PFSK-1 (cell line): ENCODE data around the gene CENPE.
A peak's percentile ranks its signal among the peaks of the same experiment; 100 is the strongest.

ENCODE experiments used
- FOXP2 ChIP-seq: optimal IDR thresholded peaks from 2 replicates; pipeline ENCODE3; 2011; ENCODE audit warnings: borderline replicate concordance, control low read depth, inconsistent platforms; ENCODE audit not compliant: insufficient read depth; ENCODE audit errors: extremely low read length, extremely low read depth
- POLR2AphosphoS5 ChIP-seq: IDR thresholded peaks from 2 replicates; pipeline ENCODE4 v1.6.1; 2012; ENCODE audit warnings: low read depth, mild to moderate bottlenecking, control low read depth, low read length, moderate library complexity
- SIN3A ChIP-seq: IDR thresholded peaks from 2 replicates; pipeline ENCODE4 v1.6.1; 2012; ENCODE audit warnings: mild to moderate bottlenecking, low read length, moderate library complexity, borderline replicate concordance; ENCODE audit not compliant: insufficient read depth
- TAF1 ChIP-seq: IDR thresholded peaks from 2 replicates; pipeline ENCODE4 v1.6.1; 2012; ENCODE audit warnings: low read length, control low read depth, borderline replicate concordance; ENCODE audit not compliant: insufficient read depth
- TF ChIP-seq, protein P1 (sequence below), 2 experiments: IDR thresholded peaks; 2 replicates each; pipeline versions ENCODE4 v1.6.1 to v1.8.0; 2011 to 2012; ENCODE audit warnings: low read depth in 2 of 2, low read length in 2 of 2, control low read depth in 1 of 2, inconsistent platforms in 1 of 2, mild to moderate bottlenecking in 1 of 2, moderate library complexity in 1 of 2; ENCODE audit not compliant: insufficient read depth in 1 of 2

Gene CENPE

DNA sequence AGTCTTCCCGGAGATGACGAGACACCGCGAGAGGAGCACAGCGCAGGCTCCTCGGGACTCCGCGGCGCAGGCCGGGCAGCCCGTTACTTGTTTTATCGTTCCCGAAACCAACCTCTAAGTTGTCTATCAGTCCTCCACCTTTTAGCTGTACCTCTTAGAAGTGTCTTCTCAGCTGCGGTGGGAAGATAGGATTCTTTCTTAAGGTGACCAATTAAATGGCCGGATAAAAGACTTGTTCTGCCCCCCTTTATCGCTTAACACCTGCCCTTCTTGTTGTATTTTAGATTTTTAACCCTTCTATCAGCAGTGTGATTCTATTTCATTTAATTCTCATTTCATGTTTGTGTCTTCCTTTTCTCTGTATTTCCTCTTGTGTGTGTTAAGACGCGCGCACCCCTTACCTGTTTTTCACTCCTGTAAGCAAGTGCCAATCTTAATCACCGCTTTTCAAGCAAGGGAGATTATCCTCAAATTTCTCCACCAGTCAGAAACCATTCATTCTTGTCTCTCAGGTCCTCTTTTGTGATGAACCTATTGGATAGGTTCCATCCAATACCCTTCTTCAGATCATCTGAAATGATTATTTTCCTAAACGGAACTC lies 121.3 kb downstream of the CENPE start, which contains the start of gene SLC9B2:
Gene SLC9B2 (minus strand): TSS at position 15 of the 601 bp plus-strand sequence. CDS start 9,211 bp downstream, outside the sequence.
- TF ChIP-seq FOXP2: no peak
- no peak; the same call in 1 of the 2 replicates for TF ChIP-seq TAF1
- TF ChIP-seq, protein P1, sequence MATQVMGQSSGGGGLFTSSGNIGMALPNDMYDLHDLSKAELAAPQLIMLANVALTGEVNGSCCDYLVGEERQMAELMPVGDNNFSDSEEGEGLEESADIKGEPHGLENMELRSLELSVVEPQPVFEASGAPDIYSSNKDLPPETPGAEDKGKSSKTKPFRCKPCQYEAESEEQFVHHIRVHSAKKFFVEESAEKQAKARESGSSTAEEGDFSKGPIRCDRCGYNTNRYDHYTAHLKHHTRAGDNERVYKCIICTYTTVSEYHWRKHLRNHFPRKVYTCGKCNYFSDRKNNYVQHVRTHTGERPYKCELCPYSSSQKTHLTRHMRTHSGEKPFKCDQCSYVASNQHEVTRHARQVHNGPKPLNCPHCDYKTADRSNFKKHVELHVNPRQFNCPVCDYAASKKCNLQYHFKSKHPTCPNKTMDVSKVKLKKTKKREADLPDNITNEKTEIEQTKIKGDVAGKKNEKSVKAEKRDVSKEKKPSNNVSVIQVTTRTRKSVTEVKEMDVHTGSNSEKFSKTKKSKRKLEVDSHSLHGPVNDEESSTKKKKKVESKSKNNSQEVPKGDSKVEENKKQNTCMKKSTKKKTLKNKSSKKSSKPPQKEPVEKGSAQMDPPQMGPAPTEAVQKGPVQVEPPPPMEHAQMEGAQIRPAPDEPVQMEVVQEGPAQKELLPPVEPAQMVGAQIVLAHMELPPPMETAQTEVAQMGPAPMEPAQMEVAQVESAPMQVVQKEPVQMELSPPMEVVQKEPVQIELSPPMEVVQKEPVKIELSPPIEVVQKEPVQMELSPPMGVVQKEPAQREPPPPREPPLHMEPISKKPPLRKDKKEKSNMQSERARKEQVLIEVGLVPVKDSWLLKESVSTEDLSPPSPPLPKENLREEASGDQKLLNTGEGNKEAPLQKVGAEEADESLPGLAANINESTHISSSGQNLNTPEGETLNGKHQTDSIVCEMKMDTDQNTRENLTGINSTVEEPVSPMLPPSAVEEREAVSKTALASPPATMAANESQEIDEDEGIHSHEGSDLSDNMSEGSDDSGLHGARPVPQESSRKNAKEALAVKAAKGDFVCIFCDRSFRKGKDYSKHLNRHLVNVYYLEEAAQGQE (IDR thresholded peaks at IDR 0.05; ENCODE audit: insufficient read depth in 1 of 2, low read depth in 2 of 2, low read length in 2 of 2): no peak
- TF ChIP-seq SIN3A: no peak
- no peak for TF ChIP-seq POLR2AphosphoS5

DNA sequence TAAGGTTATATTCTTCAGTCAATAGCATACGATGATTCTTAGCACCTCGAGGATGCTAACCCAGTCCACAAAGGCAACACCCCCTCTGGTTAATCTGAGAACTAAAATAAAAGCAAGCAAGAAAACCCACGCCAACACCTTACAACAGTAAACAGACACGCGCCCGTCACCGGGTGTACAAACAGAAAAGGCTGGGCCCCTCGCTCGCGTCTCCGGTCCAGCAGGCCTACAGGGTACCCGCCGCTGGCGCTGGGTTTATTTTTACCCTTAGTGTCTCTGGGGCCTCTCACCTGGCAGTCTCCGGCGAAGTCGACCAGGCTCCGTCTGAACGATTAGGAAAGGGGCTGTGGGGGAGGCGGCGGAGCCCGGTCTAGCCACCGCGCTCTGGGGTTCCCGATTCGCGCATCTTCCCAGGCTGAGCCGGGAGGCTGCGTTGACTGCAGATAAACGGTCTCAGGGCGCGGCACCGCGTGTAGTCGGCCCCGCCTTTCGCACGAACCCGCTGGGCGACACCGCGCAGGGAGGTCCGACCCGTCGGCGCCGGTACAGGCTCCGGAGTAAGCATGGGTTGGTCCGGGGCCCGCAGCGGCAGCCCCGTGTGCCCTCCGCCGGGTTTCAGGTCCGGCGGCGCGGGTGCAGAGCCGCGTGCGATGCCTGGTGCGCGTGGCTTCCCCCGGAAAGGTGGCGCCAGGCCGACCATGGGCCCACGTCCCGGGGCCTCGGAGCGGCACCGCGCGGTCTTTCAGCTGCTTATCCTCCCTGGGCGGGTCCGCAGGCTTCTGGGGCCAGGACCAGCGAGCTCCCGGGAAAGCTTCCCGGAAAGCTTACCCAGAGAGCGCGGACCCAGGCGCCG lies 122.0 kb downstream of the CENPE start:
- no peak for TF ChIP-seq FOXP2
- peak; percentile 63 for TF ChIP-seq POLR2AphosphoS5
- TF ChIP-seq TAF1: peak; percentile 66; the same call in 1 of the 2 replicates
- TF ChIP-seq SIN3A: no peak
- TF ChIP-seq, protein P1 (IDR thresholded peaks at IDR 0.05; ENCODE audit: insufficient read depth in 1 of 2, low read depth in 2 of 2, low read length in 2 of 2): no peak

DNA sequence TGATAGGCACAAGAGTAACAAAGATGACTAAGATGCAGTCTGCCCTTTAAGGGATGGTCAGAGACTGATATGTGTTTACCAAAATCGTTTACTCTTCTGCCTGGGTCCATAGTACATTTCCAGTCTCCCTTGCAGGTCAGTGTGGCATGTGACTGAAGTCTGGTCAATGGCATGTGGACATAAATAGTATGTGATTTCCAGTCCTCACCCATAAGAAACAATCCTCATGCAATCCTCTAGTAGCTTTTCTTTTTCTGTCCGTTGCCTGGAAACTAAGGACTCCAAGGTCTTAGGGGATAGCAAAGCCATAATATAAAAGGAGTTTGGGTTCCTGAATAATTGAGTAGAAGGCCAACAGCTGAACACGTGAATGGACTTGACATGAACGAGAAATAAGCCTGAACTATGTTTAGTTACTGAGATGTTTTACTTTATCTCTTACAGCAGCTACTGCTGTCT lies 122.7 kb downstream of the CENPE start:
- TF ChIP-seq SIN3A (no peak), POLR2AphosphoS5 (no peak), TAF1 (no peak), FOXP2 (no peak)
- TF ChIP-seq, protein P1 (IDR thresholded peaks at IDR 0.05; ENCODE audit: insufficient read depth in 1 of 2, low read depth in 2 of 2, low read length in 2 of 2): no peak

DNA sequence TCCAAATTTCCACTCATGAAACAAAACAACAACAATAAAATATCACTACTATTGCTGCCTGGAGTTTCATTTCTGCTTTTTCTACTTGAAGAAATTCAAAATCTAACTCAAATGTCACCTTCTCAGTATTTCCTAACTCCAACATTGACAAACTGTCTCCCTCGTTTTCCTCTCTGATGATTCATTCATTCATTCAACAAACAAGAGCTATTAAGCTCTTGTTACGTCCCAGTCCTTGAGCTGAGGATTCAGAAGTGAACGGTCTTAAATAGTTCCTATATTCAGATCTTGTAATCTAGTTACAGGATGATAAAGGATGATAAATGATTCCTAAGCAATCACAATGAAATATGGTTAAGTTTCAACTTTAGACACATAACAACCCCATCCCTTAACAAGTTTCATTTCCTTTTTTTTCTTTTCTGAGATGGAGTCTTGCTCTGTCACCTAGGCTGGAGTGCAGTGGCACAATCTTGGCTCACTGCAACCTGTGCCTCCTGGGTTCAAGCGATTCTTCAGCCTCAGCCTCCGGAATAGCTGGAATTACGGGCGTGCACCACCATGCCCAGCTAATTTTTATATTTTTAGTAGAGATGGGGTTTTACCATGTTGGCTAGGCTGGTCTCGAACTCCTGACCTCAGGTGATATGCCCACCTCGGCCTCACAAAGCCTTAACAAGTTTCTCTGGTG lies 123.3 kb downstream of the CENPE start:
- TF ChIP-seq FOXP2: no peak
- TF ChIP-seq SIN3A: no peak
- no peak for TF ChIP-seq POLR2AphosphoS5
- no peak for TF ChIP-seq TAF1
- TF ChIP-seq, protein P1 (IDR thresholded peaks at IDR 0.05; ENCODE audit: insufficient read depth in 1 of 2, low read depth in 2 of 2, low read length in 2 of 2): no peak
